PC-9 (cell line): ENCODE results near the gene SCNN1B.

Experiments
- CTCF ChIP-seq: fragments of 200-600 bp; sonication (generic); conservative IDR thresholded peaks from 2 replicates; pipeline ENCODE4 v1.6.1; 2017; ENCODE audit warnings: mixed run types, antibody characterized with exemption, mild to moderate bottlenecking, moderate library complexity
- EZH2 ChIP-seq: fragments of 200-600 bp; sonication (generic); IDR thresholded peaks from 2 replicates; pipeline ENCODE4 v1.8.0; 2017; ENCODE audit warnings: antibody characterized with exemption, low read depth

GRCh38 chr16:23408242-23408822, 106.2 kb downstream of the SCNN1B start:
- TF ChIP-seq CTCF = no peak
- no peak for TF ChIP-seq EZH2
